HUDEP-2 (cell line): ENCODE measurements around the gene POR.
"Not testable (repeated sequence)": the region's sequence is repeated elsewhere in the genome, so short reads cannot be mapped to it uniquely, and the experiment has no call there.

Experiments used
- DNase-seq, 76 experiments: peaks; one replicate each; lab custom pipeline; 2025; ENCODE audit not compliant: unreplicated experiment in 76 of 76; lab: John Stamatoyannopoulos, UW

POR gene

DNA sequence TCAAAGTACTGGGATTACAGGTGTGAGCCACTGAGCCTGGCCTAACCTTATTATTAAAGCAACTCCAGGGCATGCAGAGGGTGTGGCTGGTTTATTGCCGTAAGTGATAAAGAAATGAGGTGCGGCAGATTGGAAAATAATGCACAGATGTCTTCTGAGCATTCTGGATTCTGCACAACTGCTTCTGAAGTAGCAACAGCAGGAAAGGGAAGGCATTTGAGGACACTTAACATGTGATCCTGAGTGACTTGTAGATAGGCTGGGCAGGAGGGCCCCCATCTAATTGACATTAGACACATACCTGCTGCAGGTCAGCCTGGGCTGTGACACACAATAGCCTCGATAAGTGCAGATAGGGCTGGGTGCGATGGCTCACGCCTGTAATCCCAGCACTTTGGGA lies 30.5 kb upstream of the POR start:
- DNase-seq = peak in 9 of 76 experiments; percentile 10 to 46 (median 16)

DNA sequence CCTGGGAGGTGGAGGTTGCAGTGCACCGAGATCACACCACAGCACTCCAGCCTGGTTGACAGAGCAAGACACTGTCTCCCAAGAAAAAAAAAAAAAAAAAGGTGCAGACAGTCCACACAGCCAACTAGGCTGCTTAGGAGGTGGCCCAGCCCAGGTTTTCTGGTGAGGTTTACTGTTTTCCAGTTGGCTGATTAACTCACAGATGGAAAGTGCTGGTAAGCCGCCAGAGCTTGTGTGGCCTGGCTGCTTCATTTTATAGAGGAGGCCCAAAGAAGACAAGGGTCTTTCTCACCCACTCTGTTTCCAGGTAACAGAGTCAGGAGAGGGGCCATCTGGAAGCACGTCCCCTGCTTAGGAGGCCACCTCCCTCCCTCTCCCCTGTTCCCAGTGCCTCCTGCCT lies 29.9 kb upstream of the POR start:
- DNase-seq = no peak

DNA sequence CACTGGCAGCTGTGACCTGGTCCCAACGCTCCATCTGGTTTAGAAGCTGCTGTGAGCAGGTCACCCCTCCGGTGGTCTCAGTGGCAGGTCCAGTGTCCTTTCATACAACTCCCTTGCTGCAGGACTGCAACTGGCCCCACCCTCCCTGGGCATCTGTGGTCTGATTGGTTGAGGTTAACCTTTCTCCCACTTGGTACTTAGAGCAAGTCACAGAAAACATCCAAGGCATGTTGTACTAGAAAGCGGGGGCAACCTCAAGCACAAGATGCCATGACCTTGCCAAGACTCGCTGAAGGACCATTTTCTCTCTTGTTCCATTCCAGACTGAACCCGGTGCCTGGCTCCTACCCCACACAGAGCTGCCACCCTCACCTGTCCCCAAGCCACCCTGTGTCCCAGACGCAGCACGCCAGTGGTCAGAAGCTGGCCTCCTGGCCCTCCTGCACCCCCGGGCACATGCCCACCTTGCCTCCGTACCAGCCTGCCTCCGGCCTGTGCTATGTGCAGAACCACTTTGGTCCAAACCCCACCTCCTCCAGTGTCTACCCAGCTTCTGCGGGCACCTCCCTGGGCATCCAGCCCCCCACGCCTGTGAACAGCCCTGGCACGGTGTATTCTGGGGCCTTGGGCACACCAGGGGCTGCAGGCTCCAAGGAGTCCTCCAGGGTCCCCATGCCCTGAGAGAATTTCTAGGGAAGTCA lies 27.1 kb upstream of the POR start:
- DNase-seq = no peak

DNA sequence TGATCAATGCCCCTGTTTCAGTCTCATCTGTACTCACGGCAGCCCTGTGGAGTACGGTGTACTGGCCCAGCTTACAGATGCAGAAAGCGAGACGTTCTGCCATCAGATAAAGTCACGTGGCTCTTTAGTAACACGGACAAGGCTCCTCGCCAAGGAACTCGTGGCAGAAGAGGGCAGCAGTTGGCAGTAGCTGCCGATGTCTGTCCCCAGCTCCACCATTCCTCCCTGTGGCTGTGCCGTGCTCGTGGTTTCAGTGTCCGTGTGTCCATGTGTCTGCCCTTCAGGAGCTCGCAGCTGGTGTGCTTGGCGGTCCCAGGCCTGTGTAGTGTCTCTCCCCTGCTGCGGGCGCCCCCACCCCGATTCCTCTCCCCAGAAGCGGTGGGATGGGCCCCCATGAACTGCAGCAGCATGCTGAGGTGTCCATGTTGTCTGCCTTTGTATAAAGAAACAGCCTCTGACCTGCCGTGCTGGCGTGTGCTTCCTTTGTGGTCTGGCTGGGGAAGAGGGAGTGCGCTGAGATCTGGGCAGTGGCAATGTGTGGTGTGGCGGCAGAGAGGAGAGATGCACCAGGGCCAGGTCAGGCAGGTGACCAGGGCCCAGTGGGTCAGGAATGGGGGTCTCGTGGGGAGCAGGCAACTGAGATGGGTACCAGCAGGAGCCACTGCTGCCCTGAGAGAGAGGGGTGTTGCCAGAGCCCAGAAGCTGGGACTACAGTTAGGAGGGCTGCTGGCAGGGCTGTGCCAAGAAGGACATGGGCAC lies 26.3 kb upstream of the POR start:
- DNase-seq = peak in 43 of 76 experiments; percentile 4 to 66 (median 30)

DNA sequence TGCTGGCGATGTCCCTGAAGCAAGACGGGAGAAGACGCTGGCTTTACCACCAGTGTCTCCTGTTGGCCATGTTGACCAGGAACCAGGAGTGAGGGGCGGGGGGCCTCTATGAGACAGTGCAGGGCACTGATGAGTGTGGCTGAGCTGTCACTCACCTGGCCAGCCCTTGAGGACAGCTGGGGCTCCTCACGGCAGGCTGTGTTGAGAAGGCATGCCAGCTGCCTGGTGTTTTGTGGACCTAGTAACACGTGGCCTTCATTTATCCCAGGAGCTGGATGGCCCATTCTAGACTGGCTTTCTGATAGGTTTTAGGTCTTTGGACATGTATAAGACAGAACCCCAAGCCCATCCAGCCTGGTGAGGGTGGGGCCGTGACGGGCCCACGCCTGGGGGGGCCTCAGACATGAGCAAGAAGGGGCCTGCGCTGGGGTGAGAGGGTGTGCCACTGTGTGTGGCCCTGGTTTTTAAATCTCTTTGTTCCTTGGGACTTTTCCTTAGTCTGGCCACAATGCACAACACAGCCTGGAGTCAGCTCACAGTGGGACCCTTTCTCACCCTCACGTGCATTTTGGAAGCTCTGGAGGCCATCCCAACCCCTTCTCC lies 25.6 kb upstream of the POR start:
- no peak for DNase-seq

DNA sequence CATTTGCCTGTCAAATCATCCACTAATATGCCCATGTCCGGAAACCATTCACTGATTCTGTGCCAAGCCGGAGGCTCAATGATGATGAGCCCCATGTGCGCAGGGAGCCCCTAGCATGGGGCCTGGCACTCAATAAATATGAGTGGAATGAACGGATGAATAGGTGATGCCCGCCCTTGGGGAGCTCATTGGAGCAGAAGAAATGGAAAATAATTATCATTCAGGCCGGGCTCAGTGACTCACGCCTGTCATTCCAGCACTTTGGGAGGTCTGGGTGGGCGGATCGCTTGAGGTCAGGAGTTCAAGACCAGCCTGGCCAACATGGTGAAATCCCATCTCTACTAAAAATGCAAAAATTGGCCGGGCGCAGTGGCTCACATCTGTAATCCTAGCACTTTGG lies 25.1 kb upstream of the POR start:
- DNase-seq = no peak

DNA sequence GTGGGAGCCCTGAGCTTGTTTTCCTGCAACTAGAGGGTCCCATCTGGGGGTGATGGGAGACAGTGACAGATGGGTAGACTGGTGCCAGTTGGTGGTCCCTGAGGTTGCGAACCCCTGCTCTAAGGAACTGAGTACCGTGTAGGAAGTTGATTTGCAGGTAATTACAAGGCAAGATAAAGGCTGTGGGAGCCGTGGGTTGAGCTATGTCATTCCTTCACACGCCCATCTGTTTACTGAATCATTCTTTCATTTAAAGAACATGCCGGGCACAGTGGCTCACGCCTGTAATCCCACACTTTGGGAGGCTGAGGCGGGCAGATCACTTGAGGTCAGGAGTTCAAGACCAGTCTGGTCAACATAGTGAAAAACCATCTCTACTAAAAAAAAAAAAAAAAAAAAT lies 23.7 kb upstream of the POR start:
- DNase-seq = not testable (repeated sequence)

DNA sequence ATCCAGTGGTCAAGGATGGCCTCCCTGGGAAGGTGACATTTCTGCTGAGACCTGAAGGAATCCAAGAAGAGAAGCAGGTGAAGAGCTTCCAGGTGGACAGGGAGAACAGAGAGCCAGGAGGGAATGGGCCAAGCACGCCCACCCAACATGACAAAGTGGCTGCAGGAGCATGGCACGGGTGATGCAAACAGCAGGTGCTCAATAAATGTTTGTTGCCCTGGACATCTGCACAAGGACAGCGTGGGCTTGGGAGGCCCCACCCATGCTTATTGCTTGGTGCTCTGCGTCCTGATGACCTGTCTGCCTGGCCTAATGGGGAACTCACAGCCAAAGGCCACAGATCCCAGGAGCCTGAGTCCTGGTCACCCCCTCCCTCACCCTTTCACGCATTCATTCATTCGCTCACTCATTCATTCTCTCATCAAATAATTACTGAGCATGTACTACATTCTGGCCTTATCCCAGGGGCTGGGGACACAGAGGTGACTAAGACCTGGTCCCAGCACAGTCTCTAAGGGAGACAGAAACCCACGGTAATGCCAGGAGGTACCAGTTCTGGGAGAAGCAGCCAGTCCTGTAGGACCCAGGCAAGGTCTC lies 23.0 kb upstream of the POR start:
- DNase-seq = no peak

DNA sequence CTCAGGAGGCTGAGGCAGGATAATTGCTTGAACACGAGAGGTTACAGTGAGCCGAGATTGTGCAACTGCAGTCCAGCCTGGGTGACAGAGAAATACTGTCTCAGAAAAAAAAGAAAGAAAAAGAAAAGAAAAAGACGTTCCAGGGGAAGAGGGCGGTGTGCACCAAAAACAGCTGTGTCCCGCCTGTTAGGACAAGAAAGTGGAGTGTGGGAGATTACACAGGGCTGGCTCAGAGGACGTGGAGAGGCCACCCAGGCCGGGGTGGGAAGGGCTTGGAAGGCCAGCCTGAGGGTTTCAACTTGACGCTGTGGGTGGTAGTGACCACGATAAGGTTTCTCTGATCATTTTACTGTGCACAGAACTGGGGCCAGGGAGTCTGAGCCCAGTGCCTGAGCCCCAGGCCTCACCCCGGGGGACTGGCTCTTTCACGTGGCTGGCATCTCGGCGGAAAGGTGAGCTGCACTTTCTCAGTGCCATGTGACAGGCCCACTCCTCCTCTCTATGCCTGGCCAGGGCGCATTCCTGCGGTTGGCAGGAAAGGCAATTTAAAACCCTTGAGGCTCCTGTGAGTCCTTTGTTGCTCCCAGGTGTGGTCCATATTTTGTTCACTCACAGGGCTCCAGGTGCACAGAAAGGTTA lies 22.2 kb upstream of the POR start:
- no peak for DNase-seq

DNA sequence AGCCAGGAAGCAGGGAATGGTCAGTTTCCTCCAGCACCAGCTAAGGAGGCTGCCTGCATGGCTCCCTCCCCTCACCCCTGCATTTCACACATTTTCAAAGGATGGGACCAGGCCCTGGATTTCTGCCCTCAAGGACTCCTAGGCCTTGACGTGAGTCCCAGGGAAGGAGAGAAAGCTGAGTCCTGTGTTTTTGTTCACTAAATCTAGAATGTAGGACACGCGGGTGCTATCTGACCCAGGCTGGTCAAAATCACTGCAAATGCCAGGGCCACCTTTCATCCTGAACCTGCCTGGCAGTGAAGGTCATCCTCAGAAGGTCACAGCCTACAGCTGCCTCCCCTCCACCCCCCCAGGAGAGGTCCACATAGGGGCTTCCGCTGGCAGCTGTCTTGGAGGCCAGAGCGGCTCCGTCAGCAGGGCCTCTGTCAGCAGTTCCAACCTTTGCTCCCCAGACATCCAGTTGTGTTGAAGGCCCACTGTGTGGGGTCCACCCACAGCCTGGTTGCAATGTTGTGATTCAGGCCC lies 18.1 kb upstream of the POR start:
- no peak for DNase-seq

DNA sequence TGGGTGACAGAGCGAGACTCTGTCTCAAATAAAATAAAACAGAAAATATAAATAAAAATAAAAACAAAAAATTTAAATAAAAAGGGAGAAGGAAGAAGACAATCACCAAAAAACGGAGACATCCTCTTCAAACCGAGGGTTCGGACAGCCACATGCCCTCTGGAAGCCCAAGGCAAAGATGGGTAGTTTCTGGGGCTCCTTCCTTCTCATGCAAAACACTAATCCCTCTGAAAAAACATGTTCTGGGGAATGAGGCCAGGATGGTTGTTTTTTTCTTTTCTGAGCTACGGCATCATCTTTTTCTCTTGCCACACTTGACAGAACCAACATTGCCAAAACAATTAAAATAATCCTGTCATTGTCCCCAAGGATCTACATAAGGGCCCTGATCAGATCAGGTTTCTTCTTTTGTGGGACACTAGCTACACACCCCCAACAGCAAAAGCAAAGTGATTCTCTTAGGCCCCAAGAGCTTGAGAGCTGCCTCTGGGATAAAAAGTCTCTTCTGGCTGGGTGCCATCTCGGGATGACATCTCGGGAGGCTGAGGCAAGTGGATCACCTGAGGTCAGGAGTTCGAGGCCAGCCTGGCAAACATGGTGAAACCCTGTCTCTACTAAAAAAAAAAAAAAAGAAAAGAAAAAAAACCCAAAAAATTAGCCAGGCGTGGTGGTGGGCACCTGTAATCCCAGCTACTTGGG lies 14.2 kb upstream of the POR start:
- DNase-seq = no peak

DNA sequence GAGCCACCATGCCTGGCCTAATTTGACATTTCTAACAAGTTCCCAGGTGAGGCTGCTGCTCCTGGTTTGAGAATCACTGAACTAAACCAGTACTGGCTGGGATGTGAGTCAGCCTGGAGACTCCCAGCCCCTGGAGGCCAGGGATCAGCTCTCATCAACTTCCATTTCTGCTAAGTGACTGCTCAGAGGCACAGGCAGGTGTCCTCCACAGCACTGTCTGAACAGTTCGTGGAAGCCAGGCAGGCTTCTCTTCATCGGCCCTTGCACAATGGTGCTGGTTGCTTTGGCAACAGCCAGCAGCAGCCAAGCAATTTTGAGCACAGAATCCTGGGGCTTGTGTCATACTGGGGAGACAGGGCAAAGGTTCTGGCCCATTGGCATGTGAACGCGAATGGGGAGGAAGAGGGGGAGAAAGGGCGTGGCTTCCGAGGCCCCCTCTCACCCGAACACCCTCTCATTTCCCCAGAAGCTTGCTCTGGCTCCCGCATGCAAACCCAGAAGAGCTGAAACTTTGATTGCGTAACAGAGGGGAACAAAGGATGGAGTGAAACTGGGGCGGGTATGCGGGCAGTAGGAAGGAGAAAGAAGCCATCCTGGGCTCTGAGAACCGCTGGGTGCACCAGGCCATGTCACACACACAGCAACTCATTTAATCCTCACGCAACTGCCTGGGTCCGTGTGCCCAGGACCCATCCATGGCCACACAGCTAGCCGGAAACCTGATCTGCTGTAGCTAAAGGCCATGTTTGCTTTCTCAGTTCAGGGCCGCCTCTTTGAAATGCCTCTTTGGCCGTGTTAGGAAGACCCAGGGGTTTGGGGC lies 9.0 kb upstream of the POR start:
- DNase-seq = no peak

DNA sequence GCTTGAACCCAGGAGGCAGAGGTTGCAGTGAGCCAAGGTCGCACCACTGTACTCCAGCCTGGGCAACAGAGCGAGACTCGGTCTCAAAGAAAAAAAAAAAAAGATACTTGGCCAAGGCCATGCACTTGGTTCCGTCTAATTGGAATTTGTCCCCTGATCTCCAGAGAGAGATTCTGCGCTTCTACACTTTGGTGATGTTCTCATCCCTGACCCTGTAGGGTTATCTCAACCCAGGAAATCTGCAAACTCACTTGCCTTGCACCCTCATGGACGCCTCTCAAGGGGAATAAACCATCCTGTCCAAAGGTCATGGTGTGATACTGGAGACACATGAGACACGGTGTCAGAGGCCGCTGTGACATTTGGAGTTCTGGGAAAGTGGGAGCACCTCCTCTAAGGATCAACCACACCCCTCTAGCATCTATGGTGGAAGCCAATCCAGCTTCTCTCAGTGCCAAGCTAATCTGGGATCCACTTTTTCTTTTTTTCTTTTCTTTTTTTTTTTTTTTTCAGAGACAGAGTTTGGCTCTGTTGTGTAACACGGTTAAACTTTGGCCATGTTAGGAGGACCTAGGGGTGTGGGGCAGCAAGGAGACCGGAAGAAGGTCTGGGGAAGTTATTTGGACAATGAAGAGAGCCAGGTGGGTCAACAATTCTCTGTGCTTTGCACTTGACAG lies 7.8 kb upstream of the POR start:
- no peak for DNase-seq

DNA sequence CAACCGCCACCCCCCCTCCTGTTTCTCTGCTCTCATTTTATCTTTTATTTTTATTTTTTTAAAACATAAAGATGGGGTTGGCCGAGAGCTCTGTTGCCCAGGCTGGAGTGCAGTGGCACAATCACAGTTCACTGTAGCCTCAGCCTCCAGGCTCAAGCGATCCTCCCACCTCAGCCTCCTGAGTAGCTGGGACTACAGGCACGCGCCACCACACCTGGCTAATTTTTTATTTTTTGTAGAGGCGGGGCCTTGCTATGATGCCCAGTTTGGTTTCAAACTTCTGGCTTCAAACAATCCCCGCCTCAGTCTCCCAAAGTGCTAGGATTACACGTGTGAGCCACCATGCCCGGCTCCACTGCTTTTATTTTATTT lies 7.3 kb upstream of the POR start:
- DNase-seq = not testable (repeated sequence)

DNA sequence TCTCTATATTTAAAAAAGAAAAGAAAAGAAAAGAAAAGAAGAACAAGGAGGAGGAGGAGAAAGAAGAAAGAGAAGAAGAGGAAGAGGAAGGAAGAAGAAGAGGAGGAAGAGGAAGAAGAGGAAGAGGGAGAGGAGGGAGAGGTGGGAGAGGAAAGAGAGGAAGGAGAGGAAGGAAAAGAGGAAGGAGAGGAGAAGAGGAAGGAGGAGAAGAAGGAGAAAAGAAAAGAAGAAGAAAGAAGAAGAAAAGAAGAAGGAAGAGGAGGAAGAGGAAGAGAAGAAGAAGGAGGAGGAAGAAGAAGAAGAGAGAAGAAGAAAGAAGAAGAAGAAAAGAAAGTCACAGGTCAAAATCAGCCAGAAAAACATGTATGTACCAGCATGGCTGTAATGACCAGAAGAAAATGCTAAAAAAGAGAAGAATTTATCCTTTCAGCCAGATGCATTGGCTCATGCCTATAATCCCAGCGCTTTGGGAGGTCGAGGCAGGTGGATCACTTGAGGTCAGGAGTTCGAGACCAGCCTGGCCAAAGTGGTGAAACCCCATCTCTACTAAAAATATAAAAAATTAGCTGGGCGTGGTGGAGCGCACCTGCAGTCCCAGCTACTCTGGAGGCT lies 5.3 kb upstream of the POR start:
- DNase-seq = no peak

DNA sequence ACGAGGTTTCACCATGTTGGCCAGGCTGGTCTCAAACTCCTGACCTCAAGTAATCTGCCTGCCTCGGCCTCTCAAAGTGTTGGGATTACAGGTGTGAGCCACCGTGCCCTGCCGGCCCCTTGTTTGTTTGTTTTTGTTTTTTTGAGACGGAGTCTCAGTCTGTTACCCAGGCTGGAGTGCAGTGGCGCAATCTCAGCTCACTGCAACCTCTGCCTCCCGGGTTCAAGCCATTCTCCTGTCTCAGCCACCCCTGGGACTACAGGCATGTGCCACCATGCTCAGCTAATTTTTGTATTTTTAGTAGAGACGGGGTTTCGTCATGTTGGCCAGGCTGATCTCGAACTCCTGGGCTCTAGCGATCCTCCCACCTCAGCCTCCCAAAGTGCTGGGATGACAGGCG lies 3.8 kb upstream of the POR start:
- not testable (repeated sequence) for DNase-seq

DNA sequence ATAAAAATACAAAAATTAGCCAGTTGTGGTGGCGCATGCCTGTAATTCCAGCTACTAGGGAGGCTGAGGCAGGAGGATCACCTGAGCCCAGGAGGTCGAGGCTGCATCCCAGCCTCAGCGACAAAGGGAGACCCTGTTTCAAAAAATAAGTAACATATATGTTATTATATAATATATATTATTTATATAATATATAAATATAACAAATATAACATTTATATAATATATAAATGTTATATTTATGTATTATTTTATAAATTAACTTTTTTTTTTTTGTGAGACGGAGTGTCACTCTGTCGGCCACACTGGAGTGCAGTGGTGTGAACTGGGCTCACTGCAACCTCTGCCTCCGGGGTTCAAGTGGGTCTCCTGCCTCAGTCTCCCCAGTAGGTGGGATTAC lies 1.5 kb upstream of the POR start:
- no peak for DNase-seq

DNA sequence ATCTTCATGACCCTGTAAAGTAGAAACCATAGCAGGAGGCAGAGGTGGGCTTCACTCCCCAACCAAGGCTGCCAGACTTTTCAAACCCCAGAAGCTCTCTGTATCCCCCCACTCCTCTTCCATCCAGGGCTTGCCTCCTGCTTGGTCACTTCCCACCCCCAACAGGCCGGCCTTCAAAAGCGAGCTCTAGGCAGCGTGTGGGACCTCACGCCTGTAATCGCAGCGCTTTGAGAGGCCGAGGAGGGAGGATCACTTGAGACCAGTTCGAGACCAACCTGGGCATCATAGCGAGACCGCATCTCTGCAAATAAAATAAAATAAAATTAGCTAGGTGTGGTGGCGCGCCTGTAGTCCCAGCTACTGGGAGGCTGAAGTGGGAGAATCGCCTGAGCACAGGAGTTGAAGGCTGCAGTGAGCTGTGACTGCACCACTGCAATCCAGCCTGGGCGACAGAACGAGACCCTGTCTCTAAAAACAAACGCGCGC lies 743 bp upstream of the POR start:
- DNase-seq = peak in 1 of 76 experiments; percentile 31
